GM21825 (cell line): ENCODE results near the gene BDKRB2.

Experiments
- ATAC-seq: cut with Tn5 transposase; IDR thresholded peaks from one replicate; pipeline ENCODE4 v1.9.1; 2021; ENCODE audit warnings: mild to moderate bottlenecking, moderate library complexity; ENCODE audit not compliant: unreplicated experiment

Gene BDKRB2

GRCh38 chr14:96197969-96198368 is 6.7 kb upstream of the BDKRB2 start:
- no peak for ATAC-seq

- no peak for ATAC-seq
Observed at GRCh38 chr14:96198430-96199130, 6.1 kb upstream of the BDKRB2 start.

GRCh38 chr14:96201157-96201556 is 3.5 kb upstream of the BDKRB2 start:
- ATAC-seq: no peak

GRCh38 chr14:96201965-96202364 is 2.7 kb upstream of the BDKRB2 start:
- ATAC-seq: no peak

- no peak for ATAC-seq
Observed at GRCh38 chr14:96202441-96203094, 2.1 kb upstream of the BDKRB2 start.

GRCh38 chr14:96203116-96203515 is 1.5 kb upstream of the BDKRB2 start:
- ATAC-seq: no peak

- no peak for ATAC-seq
Observed at GRCh38 chr14:96203635-96204034, 1.0 kb upstream of the BDKRB2 start.

GRCh38 chr14:96205059-96205977 is 679 bp downstream of the BDKRB2 start:
- ATAC-seq: no peak

- no peak for ATAC-seq
Observed at GRCh38 chr14:96205978-96206360, 1.3 kb downstream of the BDKRB2 start.

- no peak for ATAC-seq
Observed at GRCh38 chr14:96206461-96206860, 1.8 kb downstream of the BDKRB2 start.

- ATAC-seq: no peak
Observed at GRCh38 chr14:96207686-96208085, 3.0 kb downstream of the BDKRB2 start.

- ATAC-seq: no peak
Observed at GRCh38 chr14:96208739-96209138, 4.1 kb downstream of the BDKRB2 start.

GRCh38 chr14:96212140-96212539 is 7.5 kb downstream of the BDKRB2 start:
- ATAC-seq: no peak

GRCh38 chr14:96212896-96213295 is 8.3 kb downstream of the BDKRB2 start:
- ATAC-seq: no peak

GRCh38 chr14:96213871-96214465 is 9.3 kb downstream of the BDKRB2 start:
- no peak for ATAC-seq

- ATAC-seq: no peak
Observed at GRCh38 chr14:96214793-96215192, 10.2 kb downstream of the BDKRB2 start.

- ATAC-seq: no peak
Observed at GRCh38 chr14:96215452-96216244, 11.0 kb downstream of the BDKRB2 start.

- no peak for ATAC-seq
Observed at GRCh38 chr14:96216627-96217026, 12.0 kb downstream of the BDKRB2 start.

- ATAC-seq: no peak
Observed at GRCh38 chr14:96217376-96217913, 12.8 kb downstream of the BDKRB2 start.

- no peak for ATAC-seq
Observed at GRCh38 chr14:96221109-96221650, 16.5 kb downstream of the BDKRB2 start.
